ENCODE results near the gene SLC35C1. TPM values are rescaled to one million over a fixed set of nuclear protein-coding genes. Genes with fewer than 3 reads are reported as not detected.
"Not testable (repeated sequence)": the region's sequence is repeated elsewhere in the genome, so short reads cannot be mapped to it uniquely, and the experiment has no call there.

Gene SLC35C1
- total RNA-seq, 1 donor from 2014 or later, result 2.6 TPM

- Histone ChIP-seq H3K27me3 (ENCODE audit: control insufficient read depth in 3 of 3, insufficient read depth in 3 of 3, low read length in 3 of 3) (no peaks in the 10 kb centered on the region), H3K4me1 (ENCODE audit: control insufficient read depth in 3 of 3, insufficient read depth in 3 of 3, low read length in 3 of 3) (peaks cover 23 to 31% (median 24%) of the 10 kb centered on the region in 3 donors), H3K9ac (ENCODE audit: low read depth in 1 of 3, low read length in 3 of 3) (no peak overlapping the region), H3K4me3 (ENCODE audit: low read length in 3 of 3) (no peak overlapping the region), H3K36me3 (ENCODE audit: control insufficient read depth in 3 of 3, insufficient read depth in 3 of 3, low read length in 3 of 3) (peaks cover 0 to 3% (median 0%) of the 10 kb centered on the region in 3 donors), H3K27ac (ENCODE audit: low read depth, low read length) (no peak overlapping the region), H3K9me3 (ENCODE audit: control insufficient read depth in 3 of 3, low read length in 3 of 3) (no peaks in the 10 kb centered on the region)
Observed at GRCh38 chr11:45802531-45803317, 2.2 kb upstream of the SLC35C1 start.

- Histone ChIP-seq H3K9me3 (ENCODE audit: control insufficient read depth in 3 of 3, low read length in 3 of 3) (no peaks in the 10 kb centered on the region), H3K4me1 (ENCODE audit: control insufficient read depth in 3 of 3, insufficient read depth in 3 of 3, low read length in 3 of 3) (peaks cover 27 to 37% (median 33%) of the 10 kb centered on the region in 3 donors), H3K9ac (ENCODE audit: low read depth in 1 of 3, low read length in 3 of 3) (peak overlapping the region; percentile 70 to 86 (median 81)), H3K36me3 (ENCODE audit: control insufficient read depth in 3 of 3, insufficient read depth in 3 of 3, low read length in 3 of 3) (peaks cover 0 to 4% (median 3%) of the 10 kb centered on the region in 3 donors), H3K4me3 (ENCODE audit: low read length in 3 of 3) (peak overlapping the region; percentile 80 to 93 (median 90)), H3K27ac (ENCODE audit: low read depth, low read length) (peak overlapping the region; percentile 81), H3K27me3 (ENCODE audit: control insufficient read depth in 3 of 3, insufficient read depth in 3 of 3, low read length in 3 of 3) (no peaks in the 10 kb centered on the region)
Observed at GRCh38 chr11:45803971-45804760, 783 bp upstream of the SLC35C1 start.

GRCh38 chr11:45805305-45806071, 539 bp downstream of the SLC35C1 start:
- H3K36me3 ChIP-seq (ENCODE audit: control insufficient read depth in 3 of 3, insufficient read depth in 3 of 3, low read length in 3 of 3), result peaks cover under 1 to 12% (median 6%) of the 10 kb centered on the region in 3 donors
- H3K4me1 ChIP-seq (ENCODE audit: control insufficient read depth in 3 of 3, insufficient read depth in 3 of 3, low read length in 3 of 3), result peaks cover 27 to 39% (median 36%) of the 10 kb centered on the region in 3 donors
- H3K27me3 ChIP-seq (ENCODE audit: control insufficient read depth in 3 of 3, insufficient read depth in 3 of 3, low read length in 3 of 3), result no peaks in the 10 kb centered on the region
- H3K9ac ChIP-seq (ENCODE audit: low read depth in 1 of 3, low read length in 3 of 3), result peak overlapping the region; percentile 84 to 86 (median 86)
- peak overlapping the region; percentile 81 for H3K27ac ChIP-seq (ENCODE audit: low read depth, low read length)
- H3K9me3 ChIP-seq (ENCODE audit: control insufficient read depth in 3 of 3, low read length in 3 of 3), result no peaks in the 10 kb centered on the region
- H3K4me3 ChIP-seq (ENCODE audit: low read length in 3 of 3), result peak overlapping the region; percentile 80 to 93 (median 90)

GRCh38 chr11:45806072-45806933, 1.4 kb downstream of the SLC35C1 start:
- peak overlapping the region; percentile 84 to 86 (median 86) for H3K9ac ChIP-seq (ENCODE audit: low read depth in 1 of 3, low read length in 3 of 3)
- H3K4me1 ChIP-seq (ENCODE audit: control insufficient read depth in 3 of 3, insufficient read depth in 3 of 3, low read length in 3 of 3), result peaks cover 27 to 39% (median 36%) of the 10 kb centered on the region in 3 donors

GRCh38 chr11:45806937-45807791, 2.2 kb downstream of the SLC35C1 start:
- peaks cover 27 to 39% (median 36%) of the 10 kb centered on the region in 3 donors for H3K4me1 ChIP-seq (ENCODE audit: control insufficient read depth in 3 of 3, insufficient read depth in 3 of 3, low read length in 3 of 3)
- H3K9ac ChIP-seq (ENCODE audit: low read depth in 1 of 3, low read length in 3 of 3), result peak overlapping the region; percentile 47 to 86 (median 61)
- no peak overlapping the region for H3K27ac ChIP-seq (ENCODE audit: low read depth, low read length)
- peaks cover 14 to 24% (median 22%) of the 10 kb centered on the region in 3 donors for H3K36me3 ChIP-seq (ENCODE audit: control insufficient read depth in 3 of 3, insufficient read depth in 3 of 3, low read length in 3 of 3)
- no peaks in the 10 kb centered on the region for H3K9me3 ChIP-seq (ENCODE audit: control insufficient read depth in 3 of 3, low read length in 3 of 3)
- H3K27me3 ChIP-seq (ENCODE audit: control insufficient read depth in 3 of 3, insufficient read depth in 3 of 3, low read length in 3 of 3), result no peaks in the 10 kb centered on the region
- no peak overlapping the region for H3K4me3 ChIP-seq (ENCODE audit: low read length in 3 of 3)

More at GRCh38 chr11:45806072-45806933, 1.4 kb downstream of the SLC35C1 start:
- H3K27ac ChIP-seq (ENCODE audit: low read depth, low read length), result no peak overlapping the region
- H3K36me3 ChIP-seq (ENCODE audit: control insufficient read depth in 3 of 3, insufficient read depth in 3 of 3, low read length in 3 of 3), result peaks cover 8 to 20% (median 13%) of the 10 kb centered on the region in 3 donors
- no peaks in the 10 kb centered on the region for H3K9me3 ChIP-seq (ENCODE audit: control insufficient read depth in 3 of 3, low read length in 3 of 3)
- H3K27me3 ChIP-seq (ENCODE audit: control insufficient read depth in 3 of 3, insufficient read depth in 3 of 3, low read length in 3 of 3), result no peaks in the 10 kb centered on the region
- H3K4me3 ChIP-seq (ENCODE audit: low read length in 3 of 3), result peak overlapping the region; percentile 80 to 93 (median 90)

GRCh38 chr11:45807792-45808238, 2.9 kb downstream of the SLC35C1 start:
- peaks cover 27 to 39% (median 36%) of the 10 kb centered on the region in 3 donors for H3K4me1 ChIP-seq (ENCODE audit: control insufficient read depth in 3 of 3, insufficient read depth in 3 of 3, low read length in 3 of 3)
- H3K4me3 ChIP-seq (ENCODE audit: low read length in 3 of 3), result peak overlapping the region in 1 of 3 donors; percentile 2
- peaks cover 16 to 24% (median 24%) of the 10 kb centered on the region in 3 donors for H3K36me3 ChIP-seq (ENCODE audit: control insufficient read depth in 3 of 3, insufficient read depth in 3 of 3, low read length in 3 of 3)

GRCh38 chr11:45808427-45808826, 3.5 kb downstream of the SLC35C1 start:
- not testable (repeated sequence) for H3K9ac ChIP-seq (ENCODE audit: low read depth in 1 of 3, low read length in 3 of 3); H3K27ac ChIP-seq (ENCODE audit: low read depth, low read length); H3K9me3 ChIP-seq (ENCODE audit: control insufficient read depth in 3 of 3, low read length in 3 of 3); H3K4me3 ChIP-seq (ENCODE audit: low read length in 3 of 3); H3K27me3 ChIP-seq (ENCODE audit: control insufficient read depth in 3 of 3, insufficient read depth in 3 of 3, low read length in 3 of 3)
- H3K36me3 ChIP-seq (ENCODE audit: control insufficient read depth in 3 of 3, insufficient read depth in 3 of 3, low read length in 3 of 3), result peaks cover 16 to 24% (median 24%) of the 10 kb centered on the region in 3 donors
- H3K4me1 ChIP-seq (ENCODE audit: control insufficient read depth in 3 of 3, insufficient read depth in 3 of 3, low read length in 3 of 3), result peaks cover 27 to 39% (median 36%) of the 10 kb centered on the region in 3 donors

More at GRCh38 chr11:45807792-45808238, 2.9 kb downstream of the SLC35C1 start:
- Histone ChIP-seq H3K27ac (ENCODE audit: low read depth, low read length) (no peak overlapping the region), H3K27me3 (ENCODE audit: control insufficient read depth in 3 of 3, insufficient read depth in 3 of 3, low read length in 3 of 3) (no peaks in the 10 kb centered on the region), H3K9me3 (ENCODE audit: control insufficient read depth in 3 of 3, low read length in 3 of 3) (no peaks in the 10 kb centered on the region), H3K9ac (ENCODE audit: low read depth in 1 of 3, low read length in 3 of 3) (peak overlapping the region in 2 of 3 donors; percentile 47 to 61)
